ENCODE measurements around the gene MAVS.

DNA sequence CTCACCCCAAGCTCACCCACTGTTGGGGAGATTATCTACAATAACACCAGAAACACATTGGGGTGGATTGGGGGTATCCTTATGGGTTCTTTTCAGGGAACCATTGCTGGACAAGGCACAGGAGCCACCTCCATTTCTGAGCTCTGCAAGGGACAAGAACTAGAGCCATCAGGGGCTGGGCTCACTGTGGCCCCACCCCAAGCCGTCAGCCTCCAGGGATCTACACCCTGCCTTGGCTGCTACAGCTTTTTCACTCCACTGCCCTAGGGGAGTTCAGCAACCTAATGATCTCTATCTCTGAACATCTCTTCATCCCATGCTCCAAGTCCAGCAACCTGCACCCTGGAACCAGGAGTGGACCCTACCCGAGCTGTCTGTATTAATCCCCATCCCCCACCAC lies 21.2 kb downstream of the MAVS start:
- TF ChIP-seq, protein P1, sequence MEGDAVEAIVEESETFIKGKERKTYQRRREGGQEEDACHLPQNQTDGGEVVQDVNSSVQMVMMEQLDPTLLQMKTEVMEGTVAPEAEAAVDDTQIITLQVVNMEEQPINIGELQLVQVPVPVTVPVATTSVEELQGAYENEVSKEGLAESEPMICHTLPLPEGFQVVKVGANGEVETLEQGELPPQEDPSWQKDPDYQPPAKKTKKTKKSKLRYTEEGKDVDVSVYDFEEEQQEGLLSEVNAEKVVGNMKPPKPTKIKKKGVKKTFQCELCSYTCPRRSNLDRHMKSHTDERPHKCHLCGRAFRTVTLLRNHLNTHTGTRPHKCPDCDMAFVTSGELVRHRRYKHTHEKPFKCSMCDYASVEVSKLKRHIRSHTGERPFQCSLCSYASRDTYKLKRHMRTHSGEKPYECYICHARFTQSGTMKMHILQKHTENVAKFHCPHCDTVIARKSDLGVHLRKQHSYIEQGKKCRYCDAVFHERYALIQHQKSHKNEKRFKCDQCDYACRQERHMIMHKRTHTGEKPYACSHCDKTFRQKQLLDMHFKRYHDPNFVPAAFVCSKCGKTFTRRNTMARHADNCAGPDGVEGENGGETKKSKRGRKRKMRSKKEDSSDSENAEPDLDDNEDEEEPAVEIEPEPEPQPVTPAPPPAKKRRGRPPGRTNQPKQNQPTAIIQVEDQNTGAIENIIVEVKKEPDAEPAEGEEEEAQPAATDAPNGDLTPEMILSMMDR (IDR thresholded peaks at IDR 0.05; ENCODE audit: borderline replicate concordance, extremely low read depth, low read length, poor library complexity, severe bottlenecking), result no peak
- TF ChIP-seq EZH2 (IDR thresholded peaks at IDR 0.05; ENCODE audit: borderline replicate concordance, low read depth, low read length, severe bottlenecking), result no peak

Measured in DND-41 (cell line).